Measurements from ENCODE around the gene FGF4. TPM values are rescaled to one million over a fixed set of nuclear protein-coding genes. Genes with fewer than 3 reads are reported as not detected.

Gene FGF4
- polyA plus RNA-seq, 1 experiment = not detected

GRCh38 chr11:69734367-69734766 lies 40.8 kb downstream of the FGF4 start:
- H3K9me3 ChIP-seq (ENCODE audit: control insufficient read depth, insufficient read depth, low read length) = peaks cover 25% of the 10 kb centered on the region
- H3K27ac ChIP-seq (ENCODE audit: low read depth, low read length) = no peak overlapping the region
- CTCF ChIA-PET = no interaction called here
- H3K4me3 ChIP-seq (ENCODE audit: low read depth, low read length) = no peak overlapping the region
- POLR2A ChIA-PET = no interaction called here
- TF ChIP-seq, protein P1, sequence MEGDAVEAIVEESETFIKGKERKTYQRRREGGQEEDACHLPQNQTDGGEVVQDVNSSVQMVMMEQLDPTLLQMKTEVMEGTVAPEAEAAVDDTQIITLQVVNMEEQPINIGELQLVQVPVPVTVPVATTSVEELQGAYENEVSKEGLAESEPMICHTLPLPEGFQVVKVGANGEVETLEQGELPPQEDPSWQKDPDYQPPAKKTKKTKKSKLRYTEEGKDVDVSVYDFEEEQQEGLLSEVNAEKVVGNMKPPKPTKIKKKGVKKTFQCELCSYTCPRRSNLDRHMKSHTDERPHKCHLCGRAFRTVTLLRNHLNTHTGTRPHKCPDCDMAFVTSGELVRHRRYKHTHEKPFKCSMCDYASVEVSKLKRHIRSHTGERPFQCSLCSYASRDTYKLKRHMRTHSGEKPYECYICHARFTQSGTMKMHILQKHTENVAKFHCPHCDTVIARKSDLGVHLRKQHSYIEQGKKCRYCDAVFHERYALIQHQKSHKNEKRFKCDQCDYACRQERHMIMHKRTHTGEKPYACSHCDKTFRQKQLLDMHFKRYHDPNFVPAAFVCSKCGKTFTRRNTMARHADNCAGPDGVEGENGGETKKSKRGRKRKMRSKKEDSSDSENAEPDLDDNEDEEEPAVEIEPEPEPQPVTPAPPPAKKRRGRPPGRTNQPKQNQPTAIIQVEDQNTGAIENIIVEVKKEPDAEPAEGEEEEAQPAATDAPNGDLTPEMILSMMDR (IDR thresholded peaks at IDR 0.05; ENCODE audit: low read depth, low read length) = no peak
- H3K27me3 ChIP-seq (ENCODE audit: control insufficient read depth, insufficient read depth, low read length) = peaks cover 18% of the 10 kb centered on the region
- no peak for DNase-seq (ENCODE audit: low read depth, low spot score)

DNA sequence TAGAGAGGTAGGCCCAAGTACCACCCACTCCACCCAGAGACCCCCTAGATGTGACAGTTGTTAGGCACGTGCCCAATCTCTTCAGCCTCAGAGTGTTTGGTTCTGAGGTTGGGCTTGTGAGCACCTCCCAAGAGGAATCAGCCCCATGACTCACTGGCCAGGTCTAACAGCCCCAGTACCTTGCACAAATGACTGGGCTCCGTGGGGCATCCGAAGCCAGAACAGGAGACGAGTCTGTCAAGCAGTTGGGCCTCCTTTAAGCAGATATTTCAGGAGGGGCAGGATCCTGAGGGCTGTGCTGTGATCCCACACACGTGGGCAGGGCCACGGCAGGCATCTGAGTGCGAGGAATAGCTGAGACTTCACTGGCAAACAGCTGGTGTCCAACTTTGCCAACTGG lies 42.2 kb downstream of the FGF4 start:
- Histone ChIP-seq H3K9me3 (ENCODE audit: control insufficient read depth, insufficient read depth, low read length) (peaks cover 17% of the 10 kb centered on the region), H3K4me3 (ENCODE audit: low read depth, low read length) (no peak overlapping the region), H3K27me3 (ENCODE audit: control insufficient read depth, insufficient read depth, low read length) (peaks cover 27% of the 10 kb centered on the region), H3K27ac (ENCODE audit: low read depth, low read length) (no peak overlapping the region)
- TF ChIP-seq, protein P1 (IDR thresholded peaks at IDR 0.05; ENCODE audit: low read depth, low read length) = no peak
- DNase-seq (ENCODE audit: low read depth, low spot score) = no peak
- CTCF ChIA-PET = interaction anchor here (1.6 kb wide), 1 partner anchor 14 kb away, joined by 3 read pairs; no protein-coding TSS in a partner anchor
- POLR2A ChIA-PET = interaction anchor here (0.7 kb wide), 1 partner anchor 92 kb away, joined by 4 read pairs; the partner anchor contains the start of gene CCND1

DNA sequence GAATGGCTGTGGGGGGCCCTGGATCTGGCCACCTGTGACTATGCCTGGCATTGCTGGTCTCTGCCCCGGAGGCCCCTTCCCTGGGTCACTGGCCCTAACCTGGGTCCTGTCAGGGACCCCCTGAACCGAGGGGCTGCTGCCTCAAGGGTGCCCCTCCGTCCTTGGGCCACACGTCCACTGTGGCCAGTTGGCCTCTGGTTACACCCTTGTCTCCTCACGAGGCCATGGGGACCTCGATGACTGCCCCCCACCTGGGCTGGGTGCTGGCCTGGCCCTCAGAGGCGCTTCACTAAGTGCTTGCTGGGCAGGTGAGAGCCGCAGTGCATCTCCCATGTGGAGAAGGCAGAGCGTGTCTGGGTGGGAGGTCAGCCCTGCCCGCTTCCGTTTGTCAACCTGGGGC lies 44.0 kb downstream of the FGF4 start:
- ChIA-PET CTCF (no interaction called here), POLR2A (no interaction called here)
- DNase-seq (ENCODE audit: low read depth, low spot score) = no peak
- H3K9me3 ChIP-seq (ENCODE audit: control insufficient read depth, insufficient read depth, low read length) = peaks cover 17% of the 10 kb centered on the region
- no peak overlapping the region for H3K4me3 ChIP-seq (ENCODE audit: low read depth, low read length)
- TF ChIP-seq, protein P1 (IDR thresholded peaks at IDR 0.05; ENCODE audit: low read depth, low read length) = no peak
- H3K27ac ChIP-seq (ENCODE audit: low read depth, low read length) = no peak overlapping the region
- H3K27me3 ChIP-seq (ENCODE audit: control insufficient read depth, insufficient read depth, low read length) = peaks cover 30% of the 10 kb centered on the region

GRCh38 chr11:69730500-69730899 lies 44.6 kb downstream of the FGF4 start:
- ChIA-PET CTCF (no interaction called here), POLR2A (no interaction called here)
- peaks cover 15% of the 10 kb centered on the region for H3K9me3 ChIP-seq (ENCODE audit: control insufficient read depth, insufficient read depth, low read length)
- H3K27me3 ChIP-seq (ENCODE audit: control insufficient read depth, insufficient read depth, low read length) = peaks cover 35% of the 10 kb centered on the region
- H3K4me3 ChIP-seq (ENCODE audit: low read depth, low read length) = no peak overlapping the region
- H3K27ac ChIP-seq (ENCODE audit: low read depth, low read length) = no peak overlapping the region
- DNase-seq (ENCODE audit: low read depth, low spot score) = no peak
- TF ChIP-seq, protein P1 (IDR thresholded peaks at IDR 0.05; ENCODE audit: low read depth, low read length) = no peak

DNA sequence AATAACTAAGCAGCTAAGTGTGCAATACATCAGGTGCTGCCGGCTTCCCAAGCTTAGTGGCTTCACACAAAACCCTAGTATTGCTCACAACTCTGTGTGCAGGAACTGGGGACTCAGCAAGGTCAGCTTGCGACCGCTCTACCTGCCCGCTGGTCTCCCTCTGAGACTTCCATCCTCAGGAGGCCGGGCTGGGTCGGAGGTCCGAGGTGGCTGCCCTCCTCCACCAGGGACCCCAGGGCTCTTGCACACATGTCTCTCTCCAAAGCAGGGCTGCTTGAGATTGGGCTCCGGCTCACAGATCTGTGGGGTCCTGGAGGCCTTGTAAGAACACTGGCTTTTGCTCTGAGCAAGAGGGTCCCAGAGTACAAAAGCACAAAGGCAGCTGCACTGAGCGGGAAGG lies 45.9 kb downstream of the FGF4 start:
- POLR2A ChIA-PET = no interaction called here
- H3K27ac ChIP-seq (ENCODE audit: low read depth, low read length) = no peak overlapping the region
- H3K4me3 ChIP-seq (ENCODE audit: low read depth, low read length) = no peak overlapping the region
- peaks cover 5% of the 10 kb centered on the region for H3K9me3 ChIP-seq (ENCODE audit: control insufficient read depth, insufficient read depth, low read length)
- CTCF ChIA-PET = no interaction called here
- H3K27me3 ChIP-seq (ENCODE audit: control insufficient read depth, insufficient read depth, low read length) = peaks cover 37% of the 10 kb centered on the region
- TF ChIP-seq, protein P1 (IDR thresholded peaks at IDR 0.05; ENCODE audit: low read depth, low read length) = no peak
- DNase-seq (ENCODE audit: low read depth, low spot score) = no peak
